HCT116 (cell line): ENCODE measurements around the gene PYROXD2. TPM values are rescaled to one million over a fixed set of nuclear protein-coding genes. Genes with fewer than 3 reads are reported as not detected.

Source experiments
- ATAC-seq: fragments of 200-7000 bp; cut with Tn5 transposase; 2 replicates; pipeline ENCODE4 v1.9.1; 2020; ENCODE audit warnings: mild to moderate bottlenecking, moderate library complexity
- BruUV-seq: library from RNA; stranded (reverse); fragments of 400-500 nt; replicated peaks from 2 replicates; lab custom pipeline; 2021; lab: Mats Ljungman, UMichigan
- CTCF ChIA-PET: fragments of 300-600 bp; sonication (Branson Sonifier 250); formaldehyde crosslinking; loops from one replicate; lab custom pipeline; 2021; ENCODE audit warnings: antibody characterized with exemption; lab: Charles Lee
- POLR2A ChIA-PET: fragments of 300-600, 350-600 bp; sonication (Branson Sonifier 250); formaldehyde crosslinking; loops from one replicate; lab custom pipeline; 2021; ENCODE audit warnings: antibody characterized with exemption; lab: Charles Lee
- RAD21 ChIA-PET, 2 experiments: fragments of 300-600 bp; sonication (Branson Sonifier 250); formaldehyde crosslinking; loops; one replicate each; lab custom pipeline; 2023; ENCODE audit warnings: low total read pairs in 2 of 2; ENCODE audit not compliant: uncharacterized antibody in 2 of 2, unreplicated experiment in 2 of 2, low non-redundant PET in 1 of 2; lab: Charles Lee
- DNase-seq: peaks from one replicate; pipeline ENCODE4 v3.0.0-alpha.2; 2010; ENCODE audit warnings: low read depth, low spot score
- H2AFZ ChIP-seq: fragments of 200-600 bp; shearing (Covaris generic), sonication (generic); 2 replicates; pipeline ENCODE4 v1.6.1; 2017; ENCODE audit warnings: low read depth, mixed run types, mixed read lengths, antibody characterized with exemption, low read length; ENCODE audit not compliant: poor library complexity, severe bottlenecking
- H3K27ac ChIP-seq: 2 replicates; pipeline ENCODE4 v1.5.1; 2012; ENCODE audit warnings: low read depth, low read length
- H3K27me3 ChIP-seq: fragments of 200-600 bp; sonication (generic); 2 replicates; pipeline ENCODE4 v1.6.1; 2016; ENCODE audit warnings: mixed run types, low read length, mixed read lengths; ENCODE audit not compliant: insufficient read depth
- H3K36me3 ChIP-seq, 2 experiments: fragments of 200-500 bp in 1 of 2; fragments of 200-600 bp in 1 of 2; sonication (Bioruptor generic) in 1 of 2; sonication (generic) in 1 of 2; 2 replicates each; pipeline versions ENCODE4 v1.5.1 to v1.6.1; 2014 to 2016; ENCODE audit warnings: low read length in 2 of 2, inconsistent platforms in 1 of 2, mixed read lengths in 1 of 2, mixed run types in 1 of 2; ENCODE audit not compliant: insufficient read depth in 2 of 2, control insufficient read depth in 1 of 2
- H3K4me1 ChIP-seq, 2 experiments: fragments of 200-600 bp in 1 of 2; sonication (generic) in 1 of 2; 2 replicates each; pipeline versions ENCODE4 v1.5.1 to v1.6.1; 2012 to 2017; ENCODE audit warnings: low read length in 2 of 2, inconsistent platforms in 1 of 2, mild to moderate bottlenecking in 1 of 2, mixed read lengths in 1 of 2, mixed run types in 1 of 2, moderate library complexity in 1 of 2; ENCODE audit not compliant: insufficient read depth in 2 of 2, control insufficient read depth in 1 of 2
- H3K4me2 ChIP-seq: fragments of 200-600 bp; sonication (generic); 2 replicates; pipeline ENCODE4 v1.6.1; 2017; ENCODE audit warnings: mixed run types, low read length, mixed read lengths
- H3K4me3 ChIP-seq, 2 experiments: fragments of 200-600 bp in 1 of 2; sonication (generic) in 1 of 2; replicated peaks in 1 of 2; 2 replicates each; pipeline ENCODE4 v1.5.1; 2011 to 2016; ENCODE audit warnings: low read length in 2 of 2, control low read depth in 1 of 2, low read depth in 1 of 2, mild to moderate bottlenecking in 1 of 2, mixed read lengths in 1 of 2, mixed run types in 1 of 2
- H3K79me2 ChIP-seq: fragments of 200-600 bp; sonication (generic); 2 replicates; pipeline ENCODE4 v1.6.1; 2017; ENCODE audit warnings: mild to moderate bottlenecking, mixed run types, low read length, moderate library complexity, mixed read lengths; ENCODE audit not compliant: insufficient read depth
- H3K9ac ChIP-seq: fragments of 200-600 bp; sonication (generic); 2 replicates; pipeline ENCODE4 v1.6.1; 2016; ENCODE audit warnings: low read length, mixed read lengths
- H3K9me2 ChIP-seq: fragments of 200-600 bp; sonication (generic), shearing (Covaris generic); 2 replicates; pipeline ENCODE4 v1.6.1; 2017; ENCODE audit warnings: mixed run types, mild to moderate bottlenecking, moderate library complexity; ENCODE audit not compliant: insufficient read depth
- H3K9me3 ChIP-seq, 2 experiments: fragments of 200-500 bp in 1 of 2; fragments of 200-600 bp in 1 of 2; sonication (Bioruptor generic) in 1 of 2; sonication (generic) in 1 of 2; 2 replicates each; pipeline ENCODE4 v1.6.1; 2014 to 2017; ENCODE audit warnings: low read length in 2 of 2, mixed read lengths in 2 of 2, inconsistent platforms in 1 of 2, low read depth in 1 of 2, mild to moderate bottlenecking in 1 of 2, mixed run types in 1 of 2, moderate library complexity in 1 of 2; ENCODE audit not compliant: control insufficient read depth in 1 of 2, insufficient read depth in 1 of 2
- H4K20me1 ChIP-seq: fragments of 200-600 bp; sonication (generic), shearing (Covaris generic); 2 replicates; pipeline ENCODE4 v1.6.1; 2017; ENCODE audit warnings: mixed run types, mild to moderate bottlenecking, moderate library complexity; ENCODE audit not compliant: insufficient read depth
- CBX3 ChIP-seq: IDR thresholded peaks from 2 replicates; pipeline ENCODE4 v1.6.1; 2012; ENCODE audit warnings: low read depth
- CEBPB ChIP-seq: IDR thresholded peaks from 2 replicates; pipeline ENCODE4 v1.6.1; 2012; ENCODE audit warnings: low read depth
- EGR1 ChIP-seq: IDR thresholded peaks from 2 replicates; pipeline ENCODE4 v1.6.1; 2012; ENCODE audit warnings: low read depth
- ELF1 ChIP-seq: IDR thresholded peaks from 2 replicates; pipeline ENCODE4 v1.6.1; 2012; ENCODE audit warnings: low read depth, borderline replicate concordance
- EZH2 ChIP-seq: fragments of 200-600 bp; sonication (generic); IDR thresholded peaks from 2 replicates; pipeline ENCODE4 v1.6.1; 2017; ENCODE audit warnings: antibody characterized with exemption, mixed run types
- EZH2phosphoT487 ChIP-seq: fragments of 200-600 bp; IDR thresholded peaks from 2 replicates; pipeline ENCODE4 v1.6.1; 2018; ENCODE audit warnings: antibody characterized with exemption, borderline replicate concordance
- POLR2A ChIP-seq: IDR thresholded peaks from 2 replicates; pipeline ENCODE4 v1.7.0; 2011; ENCODE audit warnings: borderline replicate concordance; ENCODE audit not compliant: insufficient read depth, insufficient read length; ENCODE audit errors: extremely low read depth
- POLR2AphosphoS5 ChIP-seq: IDR thresholded peaks from 2 replicates; pipeline ENCODE4 v1.6.1; 2011; ENCODE audit warnings: mild to moderate bottlenecking, low read depth, low read length, moderate library complexity
- SP1 ChIP-seq: IDR thresholded peaks from 2 replicates; pipeline ENCODE4 v1.6.1; 2012; ENCODE audit warnings: low read depth
- ZFX ChIP-seq: fragments of 450-650 bp; IDR thresholded peaks from 2 replicates; pipeline ENCODE4 v1.6.1; 2017
- ZNF274 ChIP-seq: fragments of 200-500 bp; sonication (Bioruptor generic); IDR thresholded peaks from 2 replicates; pipeline ENCODE4 v1.6.1; 2014; ENCODE audit warnings: mild to moderate bottlenecking, low read depth, low read length, inconsistent platforms
- intact Hi-C: fragments of 100-400 bp; cut with micrococcal nuclease; formaldehyde crosslinking; loops from 2 replicates; pipeline ENCODE4 v1.10.0; 2022
- total RNA-seq: library from RNA; stranded (reverse); gene quantifications from one replicate; pipeline ENCODE4 v1.2.1, GENCODE V29; 2021; ENCODE audit not compliant: unreplicated experiment
- TF ChIP-seq, protein P1 (sequence below), 3 experiments: fragments of 200-600 bp in 1 of 3; sonication (generic) in 1 of 3; IDR thresholded peaks in 2 of 3; conservative IDR thresholded peaks in 1 of 3; 2 replicates each; pipeline ENCODE4 v1.5.1; 2012 to 2017; ENCODE audit warnings: low read depth in 2 of 3, low read length in 2 of 3, antibody characterized with exemption in 1 of 3, borderline replicate concordance in 1 of 3, control low read depth in 1 of 3, mild to moderate bottlenecking in 1 of 3, mixed read lengths in 1 of 3, mixed run types in 1 of 3, moderate library complexity in 1 of 3; ENCODE audit not compliant: insufficient read depth in 1 of 3
- TF ChIP-seq, protein P2 (sequence below): IDR thresholded peaks from 2 replicates; pipeline ENCODE4 v1.6.1; 2012
- TF ChIP-seq, protein P3 (sequence below): IDR thresholded peaks from 2 replicates; pipeline ENCODE4 v1.6.1; 2012; ENCODE audit warnings: low read depth
- TF ChIP-seq, protein P4 (sequence below): IDR thresholded peaks from 2 replicates; pipeline ENCODE4 v1.6.1; 2012

The PYROXD2 gene
- total RNA-seq, 1 experiment from 2014 or later, result 14.2 TPM

DNA sequence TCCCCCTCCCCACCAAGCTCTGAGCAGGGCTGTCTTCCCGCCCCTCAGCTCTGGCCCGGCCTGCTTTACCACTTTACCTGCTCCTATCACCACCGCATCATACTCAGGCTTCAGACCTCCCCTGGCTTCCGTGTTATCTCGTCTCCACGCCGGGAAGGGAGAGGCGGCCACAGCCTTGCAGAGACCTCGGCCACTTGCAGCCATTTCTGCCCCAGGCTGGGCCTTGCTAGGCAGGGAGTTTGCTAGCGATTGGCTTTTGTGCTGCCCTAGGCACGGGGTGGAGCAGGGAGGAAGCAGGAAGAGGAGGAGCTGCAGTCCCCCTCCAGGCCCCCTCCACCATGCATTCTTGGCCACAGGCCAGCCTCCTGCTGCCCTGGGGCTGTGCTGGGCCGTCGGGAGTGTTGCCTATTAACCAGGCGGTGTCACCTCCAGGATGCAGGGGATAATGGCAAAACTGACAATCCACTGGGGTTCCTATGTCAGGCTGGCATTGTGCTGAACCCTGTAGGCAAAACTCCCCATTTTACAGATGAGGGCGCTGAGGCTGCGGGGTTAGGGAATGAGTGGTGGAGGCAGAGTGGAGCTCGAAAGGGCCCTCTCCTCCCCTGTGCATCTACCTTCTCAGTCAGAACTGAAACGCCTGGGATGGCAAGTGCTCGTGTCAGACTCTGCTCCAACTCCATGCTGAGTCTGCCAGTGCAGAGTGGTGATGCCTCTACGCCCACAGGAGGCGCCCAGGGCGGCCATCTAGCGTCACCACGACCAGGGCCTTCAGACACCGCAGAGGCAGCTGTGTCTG is at the start of gene PYROXD2 (continued):
- peak; percentile 60; the same call in 1 of the 2 replicates for TF ChIP-seq SP1
- TF ChIP-seq, protein P1, sequence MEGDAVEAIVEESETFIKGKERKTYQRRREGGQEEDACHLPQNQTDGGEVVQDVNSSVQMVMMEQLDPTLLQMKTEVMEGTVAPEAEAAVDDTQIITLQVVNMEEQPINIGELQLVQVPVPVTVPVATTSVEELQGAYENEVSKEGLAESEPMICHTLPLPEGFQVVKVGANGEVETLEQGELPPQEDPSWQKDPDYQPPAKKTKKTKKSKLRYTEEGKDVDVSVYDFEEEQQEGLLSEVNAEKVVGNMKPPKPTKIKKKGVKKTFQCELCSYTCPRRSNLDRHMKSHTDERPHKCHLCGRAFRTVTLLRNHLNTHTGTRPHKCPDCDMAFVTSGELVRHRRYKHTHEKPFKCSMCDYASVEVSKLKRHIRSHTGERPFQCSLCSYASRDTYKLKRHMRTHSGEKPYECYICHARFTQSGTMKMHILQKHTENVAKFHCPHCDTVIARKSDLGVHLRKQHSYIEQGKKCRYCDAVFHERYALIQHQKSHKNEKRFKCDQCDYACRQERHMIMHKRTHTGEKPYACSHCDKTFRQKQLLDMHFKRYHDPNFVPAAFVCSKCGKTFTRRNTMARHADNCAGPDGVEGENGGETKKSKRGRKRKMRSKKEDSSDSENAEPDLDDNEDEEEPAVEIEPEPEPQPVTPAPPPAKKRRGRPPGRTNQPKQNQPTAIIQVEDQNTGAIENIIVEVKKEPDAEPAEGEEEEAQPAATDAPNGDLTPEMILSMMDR (IDR thresholded peaks at IDR 0.05 in 2 of 3, conservative IDR thresholded peaks at IDR 0.05 in 1 of 3; ENCODE audit: borderline replicate concordance in 1 of 3, insufficient read depth in 1 of 3, low read depth in 2 of 3, low read length in 2 of 3), result peak in 1 of 3 experiments; percentile 16; a peak in 1 of 6 replicates
- no peak; the same call in 1 of the 2 replicates for TF ChIP-seq ELF1

DNA sequence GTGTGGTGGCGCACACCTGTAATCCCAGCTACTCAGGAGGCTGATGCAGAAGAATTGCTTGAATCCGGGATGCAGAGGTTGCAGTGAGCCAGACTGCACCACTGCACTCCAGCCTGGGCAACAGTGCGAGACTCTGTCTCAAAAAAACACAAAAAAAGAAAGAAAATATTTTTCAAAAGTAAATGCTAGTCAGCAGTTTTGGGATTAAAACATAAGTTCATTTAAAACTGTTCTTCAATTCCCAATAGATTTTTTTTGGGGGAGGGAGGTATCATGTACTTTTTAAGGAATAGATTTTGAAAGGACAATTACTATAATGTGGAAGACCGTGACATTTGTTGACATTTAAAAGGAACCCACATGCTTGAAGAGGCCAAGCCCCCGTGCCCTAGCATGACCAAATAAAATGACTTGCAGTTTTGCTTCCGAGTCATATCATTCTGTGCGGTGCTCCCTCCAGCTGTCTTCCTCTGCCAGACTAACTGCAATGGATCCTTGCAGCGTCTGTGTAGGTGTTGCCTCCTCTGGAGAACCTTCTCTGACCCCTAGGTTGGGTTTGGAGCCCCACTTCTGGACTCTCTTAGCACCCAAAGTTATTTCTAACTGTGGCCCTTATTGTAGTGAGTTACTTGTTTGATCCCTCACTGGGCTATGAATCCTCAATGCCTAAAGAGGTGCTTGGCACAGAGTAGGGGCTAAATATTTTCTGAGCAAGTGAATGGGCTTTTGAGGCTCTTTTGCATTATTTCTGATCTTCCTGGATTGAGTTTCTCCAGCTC is 49.2 kb upstream of the PYROXD2 start:
- no peaks in the 10 kb centered on the region for H3K79me2 ChIP-seq
- intact Hi-C loops, result loop anchor here (10.0 kb wide), 1 partner anchor 911 kb away; no protein-coding TSS in a partner anchor
- ChIA-PET POLR2A (no interaction called here), CTCF (no interaction called here), RAD21 (no interaction called here)
- BruUV-seq, result no TSS peak
- no peak for DNase-seq
- H3K9me3 ChIP-seq, result no peaks in the 10 kb centered on the region
- no peak overlapping the region for H2AFZ ChIP-seq
- H3K9me2 ChIP-seq, result no peaks in the 10 kb centered on the region
- H3K4me2 ChIP-seq, result no peak overlapping the region
- H3K4me1 ChIP-seq, result peaks cover 11 to 26% of the 10 kb centered on the region in 2 experiments
- no peak overlapping the region for H3K9ac ChIP-seq
- H3K27ac ChIP-seq, result no peak overlapping the region
- ATAC-seq, result no peak
- H3K4me3 ChIP-seq, result no peak overlapping the region
- no peaks in the 10 kb centered on the region for H3K27me3 ChIP-seq
- H3K36me3 ChIP-seq, result no peaks in the 10 kb centered on the region
- H4K20me1 ChIP-seq, result no peaks in the 10 kb centered on the region
- TF ChIP-seq, protein P2, sequence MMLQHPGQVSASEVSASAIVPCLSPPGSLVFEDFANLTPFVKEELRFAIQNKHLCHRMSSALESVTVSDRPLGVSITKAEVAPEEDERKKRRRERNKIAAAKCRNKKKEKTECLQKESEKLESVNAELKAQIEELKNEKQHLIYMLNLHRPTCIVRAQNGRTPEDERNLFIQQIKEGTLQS, result no peak
- TF ChIP-seq POLR2AphosphoS5 (no peak), EGR1 (no peak), EZH2phosphoT487 (no peak), POLR2A (no peak), ZFX (no peak), CEBPB (no peak), ZNF274 (no peak), EZH2 (no peak), ELF1 (no peak), CBX3 (no peak)
- TF ChIP-seq, protein P3, sequence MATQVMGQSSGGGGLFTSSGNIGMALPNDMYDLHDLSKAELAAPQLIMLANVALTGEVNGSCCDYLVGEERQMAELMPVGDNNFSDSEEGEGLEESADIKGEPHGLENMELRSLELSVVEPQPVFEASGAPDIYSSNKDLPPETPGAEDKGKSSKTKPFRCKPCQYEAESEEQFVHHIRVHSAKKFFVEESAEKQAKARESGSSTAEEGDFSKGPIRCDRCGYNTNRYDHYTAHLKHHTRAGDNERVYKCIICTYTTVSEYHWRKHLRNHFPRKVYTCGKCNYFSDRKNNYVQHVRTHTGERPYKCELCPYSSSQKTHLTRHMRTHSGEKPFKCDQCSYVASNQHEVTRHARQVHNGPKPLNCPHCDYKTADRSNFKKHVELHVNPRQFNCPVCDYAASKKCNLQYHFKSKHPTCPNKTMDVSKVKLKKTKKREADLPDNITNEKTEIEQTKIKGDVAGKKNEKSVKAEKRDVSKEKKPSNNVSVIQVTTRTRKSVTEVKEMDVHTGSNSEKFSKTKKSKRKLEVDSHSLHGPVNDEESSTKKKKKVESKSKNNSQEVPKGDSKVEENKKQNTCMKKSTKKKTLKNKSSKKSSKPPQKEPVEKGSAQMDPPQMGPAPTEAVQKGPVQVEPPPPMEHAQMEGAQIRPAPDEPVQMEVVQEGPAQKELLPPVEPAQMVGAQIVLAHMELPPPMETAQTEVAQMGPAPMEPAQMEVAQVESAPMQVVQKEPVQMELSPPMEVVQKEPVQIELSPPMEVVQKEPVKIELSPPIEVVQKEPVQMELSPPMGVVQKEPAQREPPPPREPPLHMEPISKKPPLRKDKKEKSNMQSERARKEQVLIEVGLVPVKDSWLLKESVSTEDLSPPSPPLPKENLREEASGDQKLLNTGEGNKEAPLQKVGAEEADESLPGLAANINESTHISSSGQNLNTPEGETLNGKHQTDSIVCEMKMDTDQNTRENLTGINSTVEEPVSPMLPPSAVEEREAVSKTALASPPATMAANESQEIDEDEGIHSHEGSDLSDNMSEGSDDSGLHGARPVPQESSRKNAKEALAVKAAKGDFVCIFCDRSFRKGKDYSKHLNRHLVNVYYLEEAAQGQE, result no peak
- TF ChIP-seq, protein P4, sequence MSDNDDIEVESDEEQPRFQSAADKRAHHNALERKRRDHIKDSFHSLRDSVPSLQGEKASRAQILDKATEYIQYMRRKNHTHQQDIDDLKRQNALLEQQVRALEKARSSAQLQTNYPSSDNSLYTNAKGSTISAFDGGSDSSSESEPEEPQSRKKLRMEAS, result no peak
